ENCODE data around the gene FBXO40. TPM values are rescaled to one million over a fixed set of nuclear protein-coding genes. Genes with fewer than 3 reads are reported as not detected.
A peak's percentile ranks its signal among the peaks of the same experiment; 100 is the strongest.

Gene FBXO40
- total RNA-seq, 4 donors from 2014 or later = not detected

GRCh38 chr3:121663171-121663847 is 70.1 kb downstream of the FBXO40 start:
- Histone ChIP-seq H3K36me3 (peaks cover 0 to 67% (median 13%) of the 10 kb centered on the region in 3 donors), H3K4me1 (peaks cover 0 to 10% (median 0%) of the 10 kb centered on the region in 4 donors), H3K9me3 (no peaks in the 10 kb centered on the region), H3K4me3 (no peak overlapping the region), H3K27ac (no peak overlapping the region), H3K27me3 (no peaks in the 10 kb centered on the region)
- TF ChIP-seq CTCF (IDR thresholded peaks at IDR 0.05) (no peak), POLR2A (IDR thresholded peaks at IDR 0.05) (no peak), EP300 (IDR thresholded peaks at IDR 0.05) (no peak)
- DNase-seq (ENCODE audit: low spot score in 2 of 2) = no peak
- WGBS, 2 donors = 62 to 87% methylated on average over 2 of the region's 2 CpGs

GRCh38 chr3:121665488-121665887 is 72.3 kb downstream of the FBXO40 start:
- H3K4me3 ChIP-seq = no peak overlapping the region
- peaks cover 0 to 6% (median 0%) of the 10 kb centered on the region in 4 donors for H3K4me1 ChIP-seq
- no peak overlapping the region for H3K27ac ChIP-seq
- no peak for DNase-seq (ENCODE audit: low spot score in 2 of 2)
- no peaks in the 10 kb centered on the region for H3K9me3 ChIP-seq
- H3K27me3 ChIP-seq = no peaks in the 10 kb centered on the region
- H3K36me3 ChIP-seq = peaks cover 0 to 89% (median 13%) of the 10 kb centered on the region in 3 donors
- no peak for TF ChIP-seq CTCF (IDR thresholded peaks at IDR 0.05)
- no peak for TF ChIP-seq POLR2A (IDR thresholded peaks at IDR 0.05)
- no peak for TF ChIP-seq EP300 (IDR thresholded peaks at IDR 0.05)
- WGBS, 2 donors = 77 to 89% methylated on average over 2 of the region's 2 CpGs

GRCh38 chr3:121667333-121667732 is 74.2 kb downstream of the FBXO40 start:
- WGBS, 2 donors = 73 to 74% methylated on average over 4 of the region's 4 CpGs
- Histone ChIP-seq H3K4me1 (peaks cover 0 to 6% (median 0%) of the 10 kb centered on the region in 4 donors), H3K4me3 (no peak overlapping the region), H3K9me3 (no peaks in the 10 kb centered on the region), H3K27me3 (no peaks in the 10 kb centered on the region), H3K36me3 (peaks cover 0 to 99% (median 22%) of the 10 kb centered on the region in 3 donors), H3K27ac (peak overlapping the region in 1 of 4 donors; percentile 4)
- no peak for DNase-seq (ENCODE audit: low spot score in 2 of 2)
- TF ChIP-seq POLR2A (IDR thresholded peaks at IDR 0.05) (no peak), CTCF (IDR thresholded peaks at IDR 0.05) (no peak), EP300 (IDR thresholded peaks at IDR 0.05) (no peak)

GRCh38 chr3:121670676-121671075 is 77.5 kb downstream of the FBXO40 start:
- Histone ChIP-seq H3K4me3 (no peak overlapping the region), H3K4me1 (peaks cover 0 to 6% (median 0%) of the 10 kb centered on the region in 4 donors), H3K36me3 (peaks cover 0 to 98% (median 31%) of the 10 kb centered on the region in 3 donors), H3K9me3 (no peaks in the 10 kb centered on the region), H3K27ac (no peak overlapping the region), H3K27me3 (no peaks in the 10 kb centered on the region)
- no peak for DNase-seq (ENCODE audit: low spot score in 2 of 2)
- TF ChIP-seq EP300 (IDR thresholded peaks at IDR 0.05) (peak in 1 of 2 donors; percentile 26), CTCF (IDR thresholded peaks at IDR 0.05) (no peak)

GRCh38 chr3:121677141-121677540 is 84.0 kb downstream of the FBXO40 start:
- WGBS, 2 donors = 97% methylated on average over 2 of the region's 2 CpGs
- peaks cover 0 to 95% (median 29%) of the 10 kb centered on the region in 3 donors for H3K36me3 ChIP-seq
- no peak for DNase-seq (ENCODE audit: low spot score in 2 of 2)
- H3K27ac ChIP-seq = no peak overlapping the region
- no peaks in the 10 kb centered on the region for H3K27me3 ChIP-seq
- no peak overlapping the region for H3K4me3 ChIP-seq
- TF ChIP-seq EP300 (IDR thresholded peaks at IDR 0.05) (no peak), POLR2A (IDR thresholded peaks at IDR 0.05) (no peak), CTCF (IDR thresholded peaks at IDR 0.05) (no peak)
- H3K9me3 ChIP-seq = no peaks in the 10 kb centered on the region
- no peaks in the 10 kb centered on the region for H3K4me1 ChIP-seq

Small RNA genes lying within 50 kb of the gene (small RNA-seq; reads per million reads assigned to genes)
- gene RNU4-62P = not detected

Other genes starting within 250 kb of the FBXO40 start
- gene POLQ, start 47.4 kb upstream of the FBXO40 start, total RNA-seq = under 1 TPM in 3 of 4 donors, not detected in 1; under 0.01 to 0.30 (median under 0.01) TPM
- gene ARGFX, start 25.4 kb upstream of the FBXO40 start, total RNA-seq = not detected
- 10 to 100 TPM; 64.7 to 99.3 (median 83.0) TPM for gene HCLS1, start 67.5 kb downstream of the FBXO40 start, total RNA-seq
- 10 to 100 TPM; 54.0 to 70.6 (median 60.1) TPM for gene GOLGB1, start 156.4 kb downstream of the FBXO40 start, total RNA-seq
- gene IQCB1, start 241.7 kb downstream of the FBXO40 start, total RNA-seq = 10 to 100 TPM; 15.7 to 30.0 (median 21.8) TPM
- gene EAF2, start 241.8 kb downstream of the FBXO40 start, total RNA-seq = 1 to 10 TPM in 3 of 4 donors, under 1 TPM in 1; 0.98 to 9.4 (median 7.1) TPM